GM12801 (cell line): ENCODE results near the gene COL5A1.

Experiments
- TF ChIP-seq, protein P1 (sequence below): IDR thresholded peaks from one replicate; pipeline ENCODE4 v1.5.1; 2011; ENCODE audit warnings: control low read depth; ENCODE audit not compliant: insufficient read length; ENCODE audit errors: extremely low read depth

The COL5A1 gene

DNA sequence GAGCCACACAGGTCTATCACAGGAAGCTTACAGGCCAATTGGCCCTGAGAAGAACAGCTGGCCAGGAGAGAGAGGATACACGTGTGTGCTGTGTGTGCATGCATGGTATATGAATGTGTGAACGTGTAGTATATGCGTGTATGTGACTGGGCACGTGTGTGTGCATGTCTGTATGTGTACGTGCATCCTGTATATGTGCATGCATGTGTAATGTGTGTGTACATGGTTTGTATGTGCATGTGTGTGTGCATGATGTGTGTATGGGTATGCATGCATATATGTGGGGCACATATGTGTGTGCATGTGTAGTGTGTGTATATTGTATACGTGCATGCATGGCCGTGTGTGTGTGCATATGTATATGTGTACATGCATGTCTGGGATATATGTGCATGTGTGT lies 182.0 kb downstream of the COL5A1 start:
- TF ChIP-seq, protein P1, sequence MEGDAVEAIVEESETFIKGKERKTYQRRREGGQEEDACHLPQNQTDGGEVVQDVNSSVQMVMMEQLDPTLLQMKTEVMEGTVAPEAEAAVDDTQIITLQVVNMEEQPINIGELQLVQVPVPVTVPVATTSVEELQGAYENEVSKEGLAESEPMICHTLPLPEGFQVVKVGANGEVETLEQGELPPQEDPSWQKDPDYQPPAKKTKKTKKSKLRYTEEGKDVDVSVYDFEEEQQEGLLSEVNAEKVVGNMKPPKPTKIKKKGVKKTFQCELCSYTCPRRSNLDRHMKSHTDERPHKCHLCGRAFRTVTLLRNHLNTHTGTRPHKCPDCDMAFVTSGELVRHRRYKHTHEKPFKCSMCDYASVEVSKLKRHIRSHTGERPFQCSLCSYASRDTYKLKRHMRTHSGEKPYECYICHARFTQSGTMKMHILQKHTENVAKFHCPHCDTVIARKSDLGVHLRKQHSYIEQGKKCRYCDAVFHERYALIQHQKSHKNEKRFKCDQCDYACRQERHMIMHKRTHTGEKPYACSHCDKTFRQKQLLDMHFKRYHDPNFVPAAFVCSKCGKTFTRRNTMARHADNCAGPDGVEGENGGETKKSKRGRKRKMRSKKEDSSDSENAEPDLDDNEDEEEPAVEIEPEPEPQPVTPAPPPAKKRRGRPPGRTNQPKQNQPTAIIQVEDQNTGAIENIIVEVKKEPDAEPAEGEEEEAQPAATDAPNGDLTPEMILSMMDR, result no peak

DNA sequence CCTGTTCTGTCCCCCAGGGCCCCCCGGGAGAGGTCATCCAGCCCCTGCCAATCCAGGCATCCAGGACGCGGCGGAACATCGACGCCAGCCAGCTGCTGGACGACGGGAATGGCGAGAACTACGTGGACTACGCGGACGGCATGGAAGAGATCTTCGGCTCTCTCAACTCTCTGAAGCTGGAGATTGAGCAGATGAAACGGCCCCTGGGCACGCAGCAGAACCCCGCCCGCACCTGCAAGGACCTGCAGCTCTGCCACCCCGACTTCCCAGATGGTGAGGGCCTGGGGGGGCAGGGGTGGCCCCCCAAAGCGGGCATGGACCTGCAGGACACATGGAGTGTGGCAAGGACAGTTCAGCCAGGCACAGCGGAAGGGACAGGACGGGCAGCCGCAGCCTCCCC lies 183.0 kb downstream of the COL5A1 start:
- TF ChIP-seq, protein P1, result no peak

DNA sequence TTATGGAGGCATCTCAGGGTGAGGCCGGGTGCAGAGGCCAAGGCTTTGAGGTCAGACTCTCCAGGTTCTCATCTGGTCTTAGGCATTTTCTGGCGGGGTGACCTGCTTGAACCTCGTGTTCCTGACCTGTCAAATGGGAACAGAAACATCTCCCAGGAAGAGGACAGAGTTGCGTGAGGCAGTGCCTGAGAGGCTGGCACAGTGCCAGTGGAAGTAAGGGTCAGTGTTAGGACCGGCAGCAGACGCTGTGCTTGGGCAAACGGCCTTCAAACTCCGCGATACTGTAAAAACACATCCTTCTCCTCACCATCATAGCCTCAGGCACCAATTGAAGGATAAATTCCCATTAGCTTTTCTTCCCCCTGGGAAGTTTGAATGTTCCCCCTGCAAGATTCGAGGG lies 183.4 kb downstream of the COL5A1 start:
- TF ChIP-seq, protein P1, result no peak

DNA sequence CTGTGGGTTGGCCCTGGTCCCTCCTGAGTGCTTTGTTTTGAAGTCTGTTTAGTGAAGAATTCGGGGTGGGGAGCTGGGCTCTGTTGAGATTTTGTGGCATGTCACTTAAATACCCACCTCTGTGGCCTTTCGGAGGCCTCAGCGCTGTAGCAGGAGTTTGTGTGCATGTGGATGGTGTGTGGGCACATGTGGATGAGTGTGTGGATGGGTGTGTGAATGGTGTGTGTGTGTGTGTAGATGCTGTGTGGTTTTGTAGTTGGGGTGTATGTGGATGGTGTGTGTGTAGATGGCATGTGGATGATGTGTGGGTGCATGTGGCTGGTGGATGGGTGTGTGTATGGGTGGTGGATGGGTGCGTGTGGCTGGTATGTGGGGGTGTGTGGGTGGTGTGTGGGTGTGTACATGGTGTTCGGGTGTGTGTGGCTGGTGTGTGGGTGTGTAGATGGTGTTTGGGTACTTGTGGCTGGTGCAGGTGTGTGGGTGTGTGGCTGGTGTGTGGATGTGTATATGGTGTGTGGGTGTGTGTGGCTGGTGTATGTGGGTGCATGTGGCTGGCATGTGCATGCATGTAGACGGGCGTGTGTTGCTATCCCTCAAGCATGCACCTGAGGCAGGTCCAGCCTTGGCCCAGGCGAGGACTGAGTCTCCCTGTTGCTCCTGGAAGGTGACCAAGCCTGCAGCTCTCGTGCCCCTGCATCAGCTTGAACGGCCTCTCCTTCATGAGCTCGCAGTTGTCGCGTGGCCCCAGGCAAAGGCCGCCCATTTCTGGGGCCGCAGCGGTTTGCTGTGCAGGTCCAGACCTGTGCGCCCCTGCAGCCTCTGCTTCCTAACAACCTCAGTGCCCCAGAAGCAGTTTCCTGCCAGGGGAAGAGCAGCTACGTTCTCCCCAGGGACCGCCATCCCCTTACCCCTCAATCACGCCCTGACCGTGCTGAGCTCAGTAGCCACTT lies 185.0 kb downstream of the COL5A1 start:
- TF ChIP-seq, protein P1, result no peak

DNA sequence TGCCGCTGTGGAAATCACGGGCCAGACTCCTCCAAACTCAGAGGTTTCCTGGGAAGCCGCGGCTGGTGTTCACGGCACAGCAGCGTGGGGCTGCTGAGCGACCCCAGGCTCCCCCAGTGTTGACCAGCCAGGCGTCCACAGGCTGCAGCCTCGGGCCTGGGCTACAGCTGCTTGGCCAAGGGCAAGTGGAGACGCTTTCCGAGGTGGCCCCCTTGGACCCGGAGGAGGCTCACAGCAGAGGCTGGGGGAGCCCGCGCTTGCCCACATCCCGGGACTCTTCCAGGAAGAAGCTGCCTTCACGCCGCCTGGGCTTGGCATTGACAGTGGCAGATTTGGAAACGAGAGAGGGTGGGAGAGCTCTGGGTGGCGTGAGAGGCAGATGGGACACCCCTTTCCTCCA lies 186.0 kb downstream of the COL5A1 start:
- TF ChIP-seq, protein P1, result no peak

DNA sequence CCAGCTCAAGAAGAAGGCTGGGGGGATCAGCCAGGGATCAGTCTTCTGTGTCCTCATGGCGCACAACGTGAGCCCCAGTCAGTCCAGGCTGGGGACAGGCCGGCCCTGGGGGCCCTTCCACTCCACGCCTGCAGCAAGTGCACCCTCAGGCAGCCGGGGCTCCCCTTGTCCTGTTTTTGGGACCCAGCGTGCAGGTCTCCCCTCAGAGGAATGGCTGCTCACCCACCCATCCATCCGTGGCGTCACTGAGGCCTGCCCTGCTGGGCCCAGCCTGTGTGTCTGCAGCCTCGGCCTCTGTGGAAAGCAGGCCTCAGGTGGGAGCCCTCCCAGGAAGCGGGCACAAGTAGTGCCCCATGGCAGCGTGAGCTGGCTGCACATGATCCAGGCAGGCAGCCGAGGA lies 186.4 kb downstream of the COL5A1 start:
- TF ChIP-seq, protein P1, result no peak

DNA sequence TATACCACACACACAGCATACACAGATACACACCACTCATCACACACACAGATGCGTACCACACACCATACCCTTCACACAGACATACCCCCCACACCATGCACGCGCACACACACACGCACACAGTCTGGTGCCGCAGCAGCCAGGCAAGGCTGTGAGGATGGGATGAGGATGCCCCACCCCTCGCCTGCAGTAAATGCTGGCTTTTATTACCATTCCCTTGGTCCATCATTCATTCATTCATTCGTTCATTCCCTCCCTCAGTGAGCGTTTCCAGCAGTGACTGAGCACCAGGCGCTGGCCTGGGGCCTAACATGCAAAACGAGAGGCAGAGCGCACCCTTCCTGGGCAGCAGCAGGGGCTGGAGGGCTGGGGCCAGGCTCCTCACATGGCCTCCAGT lies 187.3 kb downstream of the COL5A1 start:
- TF ChIP-seq, protein P1, result no peak
